Activated T-cell treated with anti-CD3 and anti-CD28 coated beads, Interleukin-2, amount 50 U/mL, for 48 hours (primary cell): ENCODE data around the gene ASTN2.

Experiments
- DNase-seq, 2 experiments: peaks; one replicate each; pipeline ENCODE4 v3.0.0-alpha.2; 2020

Gene ASTN2

DNA sequence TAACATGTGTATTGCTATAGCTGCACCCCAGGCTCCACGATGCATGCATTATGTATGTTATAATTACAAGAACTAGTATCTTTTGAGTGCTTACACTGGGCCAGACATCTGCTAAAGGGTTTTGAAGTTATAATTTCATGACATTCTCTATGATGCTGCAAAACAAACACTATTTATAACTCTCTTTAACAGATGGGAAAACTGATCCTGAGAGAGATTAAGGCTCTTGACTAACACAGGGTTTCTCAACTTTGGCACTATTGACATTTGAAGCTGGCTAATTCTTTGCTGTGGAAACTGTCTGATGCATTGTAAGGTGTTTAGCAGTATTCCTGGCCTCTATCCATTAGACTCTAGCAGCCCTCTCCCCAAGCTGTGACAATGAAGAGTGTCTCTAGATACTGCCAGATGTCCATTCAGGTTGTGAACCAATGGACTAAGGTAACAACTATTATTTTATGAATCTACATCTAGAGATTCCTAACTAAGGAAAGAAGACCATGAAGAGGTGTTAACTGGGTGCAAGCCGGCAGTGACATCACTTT lies 258.6 kb downstream of the ASTN2 start:
- DNase-seq: no peak

- no peak for DNase-seq
Observed at GRCh38 chr9:117153021-117153420, 261.8 kb downstream of the ASTN2 start.

- no peak for DNase-seq
Observed at GRCh38 chr9:117151716-117152115, 263.1 kb downstream of the ASTN2 start.

DNA sequence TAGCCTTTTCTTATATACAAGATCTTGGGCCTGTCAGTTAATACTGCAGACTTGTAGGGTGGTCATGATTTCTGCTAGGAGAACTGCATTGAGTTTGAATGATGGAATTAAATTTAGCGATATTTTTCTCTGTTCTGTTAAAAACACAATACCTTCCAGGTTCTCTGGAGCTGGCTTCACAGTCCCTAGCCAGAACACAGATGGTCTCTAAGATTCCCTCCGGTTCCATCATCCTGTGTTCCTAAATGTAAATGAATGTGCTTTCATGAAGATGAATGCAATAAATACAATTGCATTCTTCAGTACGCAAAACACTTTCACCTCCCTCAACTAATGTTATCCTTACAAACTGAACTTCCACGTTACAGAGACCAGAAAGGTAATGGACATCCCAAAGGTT lies 264.9 kb downstream of the ASTN2 start:
- DNase-seq: no peak

GRCh38 chr9:117145811-117146490 lies 268.9 kb downstream of the ASTN2 start:
- no peak for DNase-seq

DNA sequence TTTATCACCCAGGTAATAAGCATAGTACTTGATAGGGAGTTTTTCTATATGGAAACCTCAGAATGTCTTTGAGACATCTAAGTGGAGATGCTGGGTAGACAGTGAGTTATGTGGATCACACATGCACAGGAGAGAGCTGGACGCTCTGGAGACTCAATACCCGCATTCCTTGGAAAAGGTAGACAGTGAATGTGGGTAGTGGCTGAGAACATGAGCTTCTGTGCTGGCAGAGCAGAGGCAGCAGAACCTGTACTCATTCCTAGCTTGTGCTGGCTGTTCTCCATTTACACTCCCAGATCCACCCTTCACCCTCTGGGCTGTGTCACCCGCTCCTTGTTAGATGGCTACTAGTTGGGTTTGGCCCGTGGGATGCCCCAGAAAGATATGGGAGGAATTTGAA lies 269.8 kb downstream of the ASTN2 start:
- no peak for DNase-seq

DNA sequence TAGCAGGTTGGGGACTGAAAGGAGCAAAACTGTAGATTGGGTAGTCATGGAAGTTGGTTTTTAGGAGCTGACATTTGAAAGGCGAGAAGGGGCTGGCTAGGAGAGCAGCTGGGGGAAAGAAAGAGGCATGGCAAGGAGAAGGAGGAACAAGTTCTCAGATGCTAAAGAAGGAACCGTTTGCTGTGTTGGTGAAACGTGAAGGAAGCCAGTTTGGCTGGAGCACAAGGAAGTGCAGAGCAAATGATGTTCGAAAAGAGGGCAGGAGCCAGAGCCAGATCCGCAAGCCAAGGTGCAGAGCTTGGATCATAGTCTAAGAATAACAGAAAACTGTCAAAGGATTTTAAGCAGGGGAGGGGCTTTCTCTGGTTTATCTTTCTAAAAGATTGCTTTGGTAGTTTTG lies 276.6 kb downstream of the ASTN2 start:
- no peak for DNase-seq

GRCh38 chr9:117136461-117136860 lies 278.4 kb downstream of the ASTN2 start:
- DNase-seq: no peak

- DNase-seq: no peak
Observed at GRCh38 chr9:117135501-117136098, 279.3 kb downstream of the ASTN2 start.

DNA sequence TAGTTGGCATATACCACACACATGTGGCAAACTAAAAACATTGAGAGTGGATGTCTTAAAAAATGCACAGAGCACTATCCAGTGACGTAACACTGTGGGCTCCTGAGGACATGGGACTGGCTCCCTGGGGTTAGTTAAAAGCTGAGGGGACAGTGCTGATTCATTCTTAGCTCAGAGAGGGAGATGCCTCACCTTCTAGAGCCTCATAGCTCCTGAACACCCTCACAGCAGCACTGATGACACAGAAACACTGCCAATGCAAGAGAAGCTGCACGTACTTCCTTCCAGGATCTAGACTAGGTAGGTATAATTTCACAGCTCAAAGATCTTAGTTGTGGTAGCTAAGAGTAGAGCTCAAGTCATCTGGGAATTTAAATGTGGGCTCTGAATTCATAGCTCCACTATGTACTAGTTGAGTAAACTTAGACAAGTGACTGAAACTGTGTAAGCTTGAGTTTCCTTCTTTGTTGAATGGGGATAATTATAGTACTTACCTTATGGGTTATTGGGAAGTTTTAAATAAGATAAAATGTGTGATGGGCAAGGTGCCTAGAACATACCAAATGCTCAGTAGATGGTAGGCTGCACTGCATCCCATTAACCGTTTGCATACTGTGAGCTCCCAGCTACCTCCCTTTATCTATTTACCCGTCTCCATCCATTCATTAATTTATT lies 279.9 kb downstream of the ASTN2 start:
- no peak for DNase-seq

DNA sequence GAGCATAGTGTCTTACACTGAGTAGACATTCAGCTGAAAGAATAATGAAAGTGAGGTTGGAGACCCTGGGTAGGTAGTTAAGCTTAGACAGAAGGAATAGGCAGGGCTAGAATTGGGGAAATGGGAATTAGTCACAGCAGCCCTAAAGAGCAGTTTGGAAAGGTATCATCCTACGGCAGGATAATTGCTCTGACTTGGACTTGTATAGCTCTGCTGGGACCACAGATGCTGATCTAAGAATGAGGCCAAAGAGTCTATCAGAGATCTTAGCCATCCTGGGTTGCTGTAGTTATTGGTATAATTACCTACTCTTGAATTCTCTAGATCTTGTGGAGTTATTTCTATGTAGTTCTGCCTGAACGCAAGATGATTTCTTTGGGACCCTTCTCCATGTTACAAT lies 288.0 kb downstream of the ASTN2 start:
- DNase-seq: no peak

- DNase-seq: no peak
Observed at GRCh38 chr9:117125531-117125930, 289.3 kb downstream of the ASTN2 start.

DNA sequence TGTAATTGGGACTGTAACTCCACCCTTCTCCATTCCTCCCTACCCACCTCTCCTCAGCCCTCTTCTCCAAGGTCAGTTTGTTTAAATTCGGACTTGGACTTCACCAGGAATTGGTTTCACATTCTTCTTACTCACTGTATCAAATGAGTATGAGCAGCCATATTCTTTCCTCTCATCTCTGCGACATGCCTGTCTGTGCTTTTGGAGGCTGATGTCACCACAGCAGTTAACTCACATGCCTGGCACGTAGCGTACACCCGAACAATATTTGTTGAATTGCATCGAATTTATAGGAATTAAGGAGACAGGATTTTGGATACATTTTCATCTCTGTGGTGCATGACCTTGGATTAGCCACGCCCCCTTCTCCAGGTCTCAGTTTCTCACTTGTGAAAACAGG lies 291.1 kb downstream of the ASTN2 start:
- no peak for DNase-seq

- DNase-seq: no peak
Observed at GRCh38 chr9:117122953-117123352, 291.9 kb downstream of the ASTN2 start.

- no peak for DNase-seq
Observed at GRCh38 chr9:117122102-117122501, 292.8 kb downstream of the ASTN2 start.

GRCh38 chr9:117121316-117121715 lies 293.5 kb downstream of the ASTN2 start:
- no peak for DNase-seq

DNA sequence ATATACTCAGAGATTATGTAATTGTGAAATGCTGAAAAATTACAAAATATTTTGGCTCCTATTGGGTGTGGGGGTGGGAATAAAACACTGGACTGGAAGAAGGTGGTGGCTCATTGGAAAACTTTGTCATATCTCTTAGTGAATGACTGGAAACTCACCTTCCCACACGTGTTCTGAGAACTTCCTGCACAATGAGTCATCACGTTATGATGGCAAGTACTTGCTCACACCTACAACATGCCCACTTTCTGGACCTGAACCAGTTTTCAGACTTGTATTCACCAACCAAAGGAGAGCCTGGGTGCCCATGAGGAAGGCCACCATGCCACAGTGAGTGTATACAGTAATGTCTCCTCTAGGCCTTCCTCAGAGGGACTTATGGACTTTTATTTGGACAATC lies 294.8 kb downstream of the ASTN2 start:
- DNase-seq: no peak

- DNase-seq: no peak
Observed at GRCh38 chr9:117116084-117116483, 298.8 kb downstream of the ASTN2 start.

- no peak for DNase-seq
Observed at GRCh38 chr9:117114768-117115167, 300.1 kb downstream of the ASTN2 start.

DNA sequence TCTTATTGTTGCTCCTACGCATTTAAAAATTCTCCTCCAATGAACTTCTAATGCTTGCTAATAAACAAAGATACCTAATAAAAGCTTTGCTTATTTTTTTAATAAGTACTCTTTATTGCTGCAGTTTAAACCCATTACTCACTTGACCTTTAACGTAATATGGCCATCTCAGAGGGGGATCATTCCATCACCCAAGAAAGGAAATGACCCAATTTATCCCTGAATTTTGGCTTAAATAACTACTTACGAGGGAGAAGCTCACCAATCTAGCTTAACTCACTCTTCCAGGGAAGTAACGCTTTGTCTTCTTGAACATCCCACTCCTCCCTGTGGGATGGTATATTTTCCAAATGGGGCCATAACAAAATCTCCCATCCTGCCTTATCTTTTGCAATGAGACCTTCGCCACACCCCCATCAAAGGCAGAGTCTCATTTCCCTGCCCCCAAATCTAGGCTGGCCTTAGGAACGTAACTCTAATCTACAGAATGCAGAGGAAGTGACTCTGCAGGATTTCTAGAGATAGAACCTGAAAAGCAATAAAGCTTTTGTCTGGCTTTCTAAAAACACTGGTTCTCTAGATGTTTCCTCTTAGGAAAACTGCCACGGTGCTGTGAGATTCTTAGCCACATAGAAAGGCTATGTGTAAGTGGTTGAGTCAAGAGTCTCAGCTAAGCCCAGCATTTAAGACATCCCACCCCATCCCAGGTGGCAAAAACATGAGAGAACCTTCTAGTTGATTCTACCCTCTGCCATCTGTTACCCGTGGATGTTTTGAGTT lies 310.0 kb downstream of the ASTN2 start:
- no peak for DNase-seq

- DNase-seq: no peak
Observed at GRCh38 chr9:117104206-117104605, 310.7 kb downstream of the ASTN2 start.

DNA sequence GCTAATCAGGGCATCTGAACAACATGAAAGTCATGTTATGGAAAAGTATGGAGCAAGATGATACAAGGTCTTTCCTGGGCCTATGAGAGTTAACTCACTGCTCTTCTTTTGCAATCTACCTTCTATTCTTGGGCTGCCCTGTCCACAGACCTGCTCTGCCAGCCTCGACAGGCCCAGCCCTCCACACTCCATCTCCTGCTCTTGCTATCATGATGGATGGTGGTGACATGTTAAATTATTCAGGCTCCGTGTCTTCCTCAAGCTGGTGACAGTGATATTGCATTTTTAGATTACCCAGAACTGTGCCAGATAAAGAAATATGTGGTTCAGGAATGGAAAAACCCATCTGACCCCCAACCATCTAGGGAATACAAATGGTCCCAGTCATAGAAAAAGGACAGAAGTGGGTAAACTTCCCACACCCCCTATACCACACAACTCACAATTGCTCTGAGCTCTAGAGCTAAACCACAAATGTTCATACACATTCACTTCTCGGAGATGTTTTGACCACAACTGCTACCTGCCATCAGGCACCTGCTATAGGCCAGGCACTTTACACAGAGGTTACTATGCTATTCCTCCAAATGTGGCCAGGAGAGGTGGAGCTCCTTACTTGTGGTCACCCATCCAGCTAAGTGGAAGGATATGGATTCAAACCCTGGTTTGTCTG lies 311.3 kb downstream of the ASTN2 start:
- no peak for DNase-seq

DNA sequence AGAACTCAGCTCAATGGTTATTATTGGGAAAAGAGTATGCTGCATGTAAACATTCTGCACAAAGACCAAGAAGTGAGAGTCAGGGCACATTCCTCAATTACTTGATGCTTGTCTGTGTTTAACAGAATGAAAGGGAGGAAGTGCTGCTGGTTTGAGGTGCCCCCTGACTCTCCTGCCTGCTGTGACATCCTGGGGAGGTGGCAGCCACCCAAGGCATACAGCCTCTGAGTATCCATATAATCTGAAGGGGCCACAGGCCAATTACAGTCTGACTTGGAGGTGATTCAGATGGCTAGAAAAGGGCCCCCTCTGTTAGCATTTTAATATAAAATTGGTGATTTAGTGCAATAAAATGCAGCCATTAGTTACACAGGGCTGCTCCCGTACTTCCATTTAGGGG lies 313.8 kb downstream of the ASTN2 start:
- DNase-seq: no peak
